ENCODE results near the gene KRT10. TPM values are rescaled to one million over a fixed set of nuclear protein-coding genes. Genes with fewer than 3 reads are reported as not detected.

KRT10 gene
- total RNA-seq, 1 donor from 2014 or later, result 51.3 TPM

GRCh38 chr17:40813804-40814203 lies 8.6 kb downstream of the KRT10 start:
- intact Hi-C loops (cut with micrococcal nuclease), result no loop called here

GRCh38 chr17:40812639-40813038 lies 9.8 kb downstream of the KRT10 start:
- no peak for ATAC-seq
- intact Hi-C loops (cut with micrococcal nuclease), result no loop called here
- no peak for DNase-seq

More at GRCh38 chr17:40813804-40814203, 8.6 kb downstream of the KRT10 start:
- ATAC-seq (no peak), DNase-seq (no peak)

- ATAC-seq, result no peak
- no peak for DNase-seq
- intact Hi-C loops (cut with micrococcal nuclease), result no loop called here
Measured at GRCh38 chr17:40810494-40810893, 11.9 kb downstream of the KRT10 start.

GRCh38 chr17:40809721-40810421 lies 12.5 kb downstream of the KRT10 start:
- peak; percentile 89 for ATAC-seq
- intact Hi-C loops (cut with micrococcal nuclease), result no loop called here

GRCh38 chr17:40806131-40806530 lies 16.3 kb downstream of the KRT10 start:
- no peak for ATAC-seq
- DNase-seq, result no peak
- intact Hi-C loops (cut with micrococcal nuclease), result no loop called here

More at GRCh38 chr17:40809721-40810421, 12.5 kb downstream of the KRT10 start:
- no peak for DNase-seq

- DNase-seq, result peak; percentile 82
- ATAC-seq, result peak; percentile 88
- intact Hi-C loops (cut with micrococcal nuclease), result no loop called here
Measured at GRCh38 chr17:40803617-40804082, 18.8 kb downstream of the KRT10 start.

- DNase-seq (no peak), ATAC-seq (no peak)
- intact Hi-C loops (cut with micrococcal nuclease), result no loop called here
Measured at GRCh38 chr17:40801157-40801556, 21.3 kb downstream of the KRT10 start.

GRCh38 chr17:40800381-40800780 lies 22.0 kb downstream of the KRT10 start:
- intact Hi-C loops (cut with micrococcal nuclease), result no loop called here
- ATAC-seq (no peak), DNase-seq (no peak)

- intact Hi-C loops (cut with micrococcal nuclease), result loop anchor here (10.0 kb wide), 1 partner anchor 155 kb away; the partner anchor contains the start of gene SMARCE1
- DNase-seq (no peak), ATAC-seq (no peak)
Measured at GRCh38 chr17:40799859-40800258, 22.6 kb downstream of the KRT10 start, which contains the start of gene KRT28. Gene KRT28 (minus strand): TSS chr17:40799959. CDS start chr17:40799893, 66 bp downstream.

- no peak for ATAC-seq
- intact Hi-C loops (cut with micrococcal nuclease), result loop anchor here (10.0 kb wide), 1 partner anchor 152 kb away; the partner anchor contains the start of gene SMARCE1
- DNase-seq, result no peak
Measured at GRCh38 chr17:40796846-40797245, 25.6 kb downstream of the KRT10 start.

GRCh38 chr17:40795019-40795667 lies 27.3 kb downstream of the KRT10 start:
- ATAC-seq, result no peak
- no peak for DNase-seq
- intact Hi-C loops (cut with micrococcal nuclease), result loop anchor here (10.0 kb wide), 1 partner anchor 150 kb away; the partner anchor contains the start of gene SMARCE1

- DNase-seq (no peak), ATAC-seq (no peak)
- intact Hi-C loops (cut with micrococcal nuclease), result loop anchor here (10.0 kb wide), 1 partner anchor 150 kb away; the partner anchor contains the start of gene SMARCE1
Measured at GRCh38 chr17:40794466-40794865, 27.9 kb downstream of the KRT10 start.

- DNase-seq, result no peak
- no peak for ATAC-seq
- intact Hi-C loops (cut with micrococcal nuclease), result loop anchor here (10.0 kb wide), 1 partner anchor 149 kb away; the partner anchor contains the start of gene SMARCE1
Measured at GRCh38 chr17:40793832-40794231, 28.6 kb downstream of the KRT10 start.

GRCh38 chr17:40791787-40792436 lies 30.5 kb downstream of the KRT10 start:
- ATAC-seq, result peak; percentile 50
- no peak for DNase-seq
- intact Hi-C loops (cut with micrococcal nuclease), result loop anchor here (10.0 kb wide), 1 partner anchor 147 kb away; the partner anchor contains the start of gene SMARCE1

GRCh38 chr17:40791111-40791510 lies 31.3 kb downstream of the KRT10 start:
- intact Hi-C loops (cut with micrococcal nuclease), result loop anchor here (10.0 kb wide), 1 partner anchor 146 kb away; the partner anchor contains the start of gene SMARCE1
- DNase-seq (no peak), ATAC-seq (peak; percentile 55)

- ATAC-seq, result no peak
- no peak for DNase-seq
- intact Hi-C loops (cut with micrococcal nuclease), result no loop called here
Measured at GRCh38 chr17:40782450-40782849, 40.0 kb downstream of the KRT10 start, which contains the start of gene KRT27. Gene KRT27 (minus strand): TSS chr17:40782550. CDS start chr17:40782493, 57 bp downstream.

GRCh38 chr17:40779181-40779909 lies 43.1 kb downstream of the KRT10 start:
- ATAC-seq, result no peak
- intact Hi-C loops (cut with micrococcal nuclease), result no loop called here
- DNase-seq, result no peak

- intact Hi-C loops (cut with micrococcal nuclease), result no loop called here
- DNase-seq, result no peak
Measured at GRCh38 chr17:40778461-40778860, 44.0 kb downstream of the KRT10 start.

GRCh38 chr17:40777971-40778370 lies 44.4 kb downstream of the KRT10 start:
- ATAC-seq (no peak), DNase-seq (no peak)
- intact Hi-C loops (cut with micrococcal nuclease), result no loop called here

More at GRCh38 chr17:40778461-40778860, 44.0 kb downstream of the KRT10 start:
- ATAC-seq, result no peak

All from left ventricle myocardium superior (tissue), 1 donor.